CD4-positive, alpha-beta T cell (primary cell): ENCODE results near the gene GALNT10. TPM values are rescaled to one million over a fixed set of nuclear protein-coding genes. Genes with fewer than 3 reads are reported as not detected.

Experiments
- ATAC-seq: fragments of 200-7000 bp; cut with Tn5 transposase; one replicate; pipeline ENCODE4 v1.10.0; 2022; ENCODE audit warnings: mild to moderate bottlenecking; ENCODE audit not compliant: poor library complexity
- CTCF ChIA-PET: fragments of 350-600 bp; sonication (Branson Sonifier 250); formaldehyde crosslinking; loops from one replicate; lab custom pipeline; 2021; ENCODE audit warnings: antibody characterized with exemption, inconsistent platforms; lab: Charles Lee
- POLR2A ChIA-PET: fragments of 350-600 bp; sonication (Branson Sonifier 250); formaldehyde crosslinking; loops from one replicate; lab custom pipeline; 2021; ENCODE audit warnings: antibody characterized with exemption, inconsistent platforms; lab: Charles Lee
- DNase-seq, 14 experiments: peaks; one replicate each; pipeline ENCODE4 v3.0.0-alpha.2; 2013 to 2020; ENCODE audit warnings: mixed read lengths in 2 of 14
- H3K27ac ChIP-seq, 2 donors: one replicate each; pipeline versions ENCODE4 v1.5.1 to v1.7.0; 2013; ENCODE audit warnings: low read length in 2 of 2, low read depth in 1 of 2, mild to moderate bottlenecking in 1 of 2
- H3K27me3 ChIP-seq, 2 experiments: 1 replicate in 1 of 2; 2 replicates in 1 of 2; pipeline versions ENCODE4 v1.6.1 to v1.7.0; 2013; ENCODE audit warnings: low read length in 2 of 2, control low read depth in 1 of 2, mild to moderate bottlenecking in 1 of 2, moderate library complexity in 1 of 2; ENCODE audit not compliant: insufficient read depth in 2 of 2, control insufficient read depth in 1 of 2
- H3K36me3 ChIP-seq: one replicate; pipeline ENCODE4 v1.6.1; 2013; ENCODE audit warnings: low read length, control low read depth; ENCODE audit not compliant: insufficient read depth
- H3K4me1 ChIP-seq: one replicate; pipeline ENCODE4 v1.6.1; 2013; ENCODE audit warnings: low read length, control low read depth; ENCODE audit not compliant: insufficient read depth
- H3K4me3 ChIP-seq: one replicate; pipeline ENCODE4 v1.5.1; 2013; ENCODE audit warnings: mild to moderate bottlenecking, low read length, moderate library complexity
- H3K9me3 ChIP-seq, 2 experiments: 1 replicate in 1 of 2; 2 replicates in 1 of 2; pipeline versions ENCODE4 v1.6.1 to v1.7.0; 2013; ENCODE audit warnings: low read length in 2 of 2, mild to moderate bottlenecking in 2 of 2, control low read depth in 1 of 2, moderate library complexity in 1 of 2; ENCODE audit not compliant: control insufficient read depth in 1 of 2, insufficient read depth in 1 of 2
- H3K27ac Mint-ChIP-seq: one replicate; pipeline ENCODE4 v1.8.0; 2020; ENCODE audit warnings: mixed read lengths
- H3K27me3 Mint-ChIP-seq: one replicate; pipeline ENCODE4 v1.8.0; 2021; ENCODE audit warnings: mixed read lengths
- H3K36me3 Mint-ChIP-seq: one replicate; pipeline ENCODE4 v1.8.0; 2021; ENCODE audit warnings: low read depth, mixed read lengths
- H3K4me1 Mint-ChIP-seq: one replicate; pipeline ENCODE4 v1.8.0; 2021; ENCODE audit warnings: low read depth, mixed read lengths
- H3K4me3 Mint-ChIP-seq: one replicate; pipeline ENCODE4 v1.8.0; 2020; ENCODE audit warnings: mild to moderate bottlenecking, mixed read lengths
- H3K9me3 Mint-ChIP-seq: one replicate; pipeline ENCODE4 v1.8.0; 2020; ENCODE audit warnings: mixed read lengths
- intact Hi-C, 2 experiments: fragments of 100-400 bp; cut with DNase I in 1 of 2; cut with micrococcal nuclease in 1 of 2; formaldehyde crosslinking; loops; one replicate each; pipeline versions ENCODE4 v1.15.1 to v1.9.0; 2023 to 2025; cut with DNase I, micrococcal nuclease
- total RNA-seq, 174 experiments: library from RNA in 2 of 174; stranded (reverse) in 2 of 174; gene quantifications; one replicate each; pipeline ENCODE4 v1.2.3 and lab custom pipeline; 2021 to 2026
- TF ChIP-seq, protein P1 (sequence below): fragments of 200-600 bp; IDR thresholded peaks from one replicate; pipeline ENCODE4 v1.8.0; 2022; ENCODE audit warnings: antibody characterized with exemption, mild to moderate bottlenecking

GALNT10 gene
- total RNA-seq, 2 experiments from 2014 or later: 21.7 to 23.0 TPM

DNA sequence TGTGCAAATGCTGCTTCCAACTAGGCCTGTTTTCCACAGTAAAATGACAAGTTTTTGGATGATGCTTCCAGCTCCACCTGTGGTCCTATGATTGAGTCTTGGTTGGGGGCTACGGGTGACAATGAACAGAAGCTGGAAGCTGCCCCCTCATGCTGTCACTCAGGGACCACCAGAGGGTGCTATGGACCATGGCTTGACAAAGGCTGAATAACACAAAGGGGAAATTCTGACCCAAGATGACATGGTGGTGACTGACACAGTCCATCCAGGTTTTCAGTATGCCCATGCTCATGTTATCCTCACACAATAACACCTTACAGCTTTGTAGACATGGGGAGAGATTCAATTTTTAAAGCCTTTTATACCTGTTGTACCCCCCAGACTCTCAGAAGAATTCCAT lies 231.3 kb downstream of the GALNT10 start:
- ATAC-seq (no peak), DNase-seq (peak in 3 of 14 experiments; percentile 13 to 26 (median 22))
- no peak overlapping the region for H3K4me3 Mint-ChIP-seq
- Histone ChIP-seq H3K27ac (no peak overlapping the region), H3K4me3 (no peak overlapping the region), H3K36me3 (peaks cover 30% of the 10 kb centered on the region), H3K4me1 (no peaks in the 10 kb centered on the region), H3K9me3 (no peaks in the 10 kb centered on the region), H3K27me3 (no peaks in the 10 kb centered on the region)
- no peak overlapping the region for H3K27ac Mint-ChIP-seq
- TF ChIP-seq, protein P1, sequence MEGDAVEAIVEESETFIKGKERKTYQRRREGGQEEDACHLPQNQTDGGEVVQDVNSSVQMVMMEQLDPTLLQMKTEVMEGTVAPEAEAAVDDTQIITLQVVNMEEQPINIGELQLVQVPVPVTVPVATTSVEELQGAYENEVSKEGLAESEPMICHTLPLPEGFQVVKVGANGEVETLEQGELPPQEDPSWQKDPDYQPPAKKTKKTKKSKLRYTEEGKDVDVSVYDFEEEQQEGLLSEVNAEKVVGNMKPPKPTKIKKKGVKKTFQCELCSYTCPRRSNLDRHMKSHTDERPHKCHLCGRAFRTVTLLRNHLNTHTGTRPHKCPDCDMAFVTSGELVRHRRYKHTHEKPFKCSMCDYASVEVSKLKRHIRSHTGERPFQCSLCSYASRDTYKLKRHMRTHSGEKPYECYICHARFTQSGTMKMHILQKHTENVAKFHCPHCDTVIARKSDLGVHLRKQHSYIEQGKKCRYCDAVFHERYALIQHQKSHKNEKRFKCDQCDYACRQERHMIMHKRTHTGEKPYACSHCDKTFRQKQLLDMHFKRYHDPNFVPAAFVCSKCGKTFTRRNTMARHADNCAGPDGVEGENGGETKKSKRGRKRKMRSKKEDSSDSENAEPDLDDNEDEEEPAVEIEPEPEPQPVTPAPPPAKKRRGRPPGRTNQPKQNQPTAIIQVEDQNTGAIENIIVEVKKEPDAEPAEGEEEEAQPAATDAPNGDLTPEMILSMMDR: no peak
- H3K9me3 Mint-ChIP-seq: peaks cover 2% of the 10 kb centered on the region
- H3K27me3 Mint-ChIP-seq: no peaks in the 10 kb centered on the region
- ChIA-PET CTCF (no interaction called here), POLR2A (no interaction called here)
- intact Hi-C loops: no loop called here
- peaks cover 47% of the 10 kb centered on the region for H3K36me3 Mint-ChIP-seq
- no peaks in the 10 kb centered on the region for H3K4me1 Mint-ChIP-seq

- Mint-ChIP-seq H3K27me3 (no peaks in the 10 kb centered on the region), H3K27ac (no peak overlapping the region), H3K9me3 (peaks cover 2% of the 10 kb centered on the region), H3K4me3 (no peak overlapping the region), H3K36me3 (peaks cover 46% of the 10 kb centered on the region), H3K4me1 (no peaks in the 10 kb centered on the region)
- no peaks in the 10 kb centered on the region for H3K27me3 ChIP-seq
- CTCF ChIA-PET: no interaction called here
- TF ChIP-seq, protein P1: no peak
- POLR2A ChIA-PET: no interaction called here
- H3K36me3 ChIP-seq: peaks cover 26% of the 10 kb centered on the region
- DNase-seq (no peak), ATAC-seq (no peak)
- no peak overlapping the region for H3K27ac ChIP-seq
- intact Hi-C loops: no loop called here
- no peaks in the 10 kb centered on the region for H3K9me3 ChIP-seq
- no peaks in the 10 kb centered on the region for H3K4me1 ChIP-seq
- no peak overlapping the region for H3K4me3 ChIP-seq
Measured at GRCh38 chr5:154422298-154422697, 231.8 kb downstream of the GALNT10 start.

GRCh38 chr5:154428208-154428607 lies 237.7 kb downstream of the GALNT10 start:
- ATAC-seq: no peak
- H3K36me3 ChIP-seq: no peaks in the 10 kb centered on the region
- H3K27me3 Mint-ChIP-seq: no peaks in the 10 kb centered on the region
- H3K27ac Mint-ChIP-seq: no peak overlapping the region
- no peaks in the 10 kb centered on the region for H3K27me3 ChIP-seq
- no peak for DNase-seq
- H3K9me3 ChIP-seq: no peaks in the 10 kb centered on the region
- H3K4me3 ChIP-seq: no peak overlapping the region
- H3K27ac ChIP-seq: no peak overlapping the region
- no peak overlapping the region for H3K4me3 Mint-ChIP-seq
- TF ChIP-seq, protein P1: no peak
- H3K4me1 Mint-ChIP-seq: no peaks in the 10 kb centered on the region
- ChIA-PET CTCF (no interaction called here), POLR2A (no interaction called here)
- H3K9me3 Mint-ChIP-seq: no peaks in the 10 kb centered on the region
- intact Hi-C loops: no loop called here
- no peaks in the 10 kb centered on the region for H3K4me1 ChIP-seq
- peaks cover 25% of the 10 kb centered on the region for H3K36me3 Mint-ChIP-seq
